ENCODE results near the gene UBE2L6. TPM values are rescaled to one million over a fixed set of nuclear protein-coding genes. Genes with fewer than 3 reads are reported as not detected.

The UBE2L6 gene
- total and polyA plus RNA-seq, 7 donors = 5.3 to 24.7 (median 9.9) TPM

DNA sequence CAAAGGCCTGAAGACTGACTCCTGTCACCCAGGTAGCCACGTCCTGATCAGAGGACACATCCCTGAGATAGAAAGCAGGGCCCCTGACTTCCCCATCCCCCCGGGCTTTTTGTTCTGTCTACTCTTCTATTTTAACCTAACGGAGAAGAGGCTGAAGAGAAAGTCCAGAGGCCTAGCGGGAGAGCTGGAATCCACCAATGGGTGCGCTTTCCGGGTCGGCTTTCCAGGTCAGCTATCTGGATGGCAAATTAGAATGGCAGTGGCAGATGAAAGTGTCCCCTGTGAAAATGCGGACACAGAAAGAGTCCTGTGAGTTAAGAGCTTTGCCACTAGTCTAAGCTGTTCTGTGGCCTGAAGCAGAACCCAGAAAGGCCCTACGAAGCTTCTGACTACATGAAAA is 16.9 kb upstream of the UBE2L6 start:
- Histone ChIP-seq H3K27me3 (ENCODE audit: insufficient read depth in 3 of 3, low read length in 2 of 3) (peaks cover 0 to 3% (median 0%) of the 10 kb centered on the region in 3 donors), H3K36me3 (ENCODE audit: insufficient read depth in 1 of 2, low read depth in 1 of 2) (no peaks in the 10 kb centered on the region), H3K4me1 (no peaks in the 10 kb centered on the region), H3K4me3 (no peak overlapping the region), H3K27ac (no peak overlapping the region), H3K9me3 (no peaks in the 10 kb centered on the region)
- WGBS, 3 donors = 78 to 83% (median 83%) methylated on average over 9 of the region's 9 CpGs
- ATAC-seq (no peak), DNase-seq (no peak)
- intact Hi-C loops (cut with DNase I) = no loop called here
- TF ChIP-seq, protein P1, sequence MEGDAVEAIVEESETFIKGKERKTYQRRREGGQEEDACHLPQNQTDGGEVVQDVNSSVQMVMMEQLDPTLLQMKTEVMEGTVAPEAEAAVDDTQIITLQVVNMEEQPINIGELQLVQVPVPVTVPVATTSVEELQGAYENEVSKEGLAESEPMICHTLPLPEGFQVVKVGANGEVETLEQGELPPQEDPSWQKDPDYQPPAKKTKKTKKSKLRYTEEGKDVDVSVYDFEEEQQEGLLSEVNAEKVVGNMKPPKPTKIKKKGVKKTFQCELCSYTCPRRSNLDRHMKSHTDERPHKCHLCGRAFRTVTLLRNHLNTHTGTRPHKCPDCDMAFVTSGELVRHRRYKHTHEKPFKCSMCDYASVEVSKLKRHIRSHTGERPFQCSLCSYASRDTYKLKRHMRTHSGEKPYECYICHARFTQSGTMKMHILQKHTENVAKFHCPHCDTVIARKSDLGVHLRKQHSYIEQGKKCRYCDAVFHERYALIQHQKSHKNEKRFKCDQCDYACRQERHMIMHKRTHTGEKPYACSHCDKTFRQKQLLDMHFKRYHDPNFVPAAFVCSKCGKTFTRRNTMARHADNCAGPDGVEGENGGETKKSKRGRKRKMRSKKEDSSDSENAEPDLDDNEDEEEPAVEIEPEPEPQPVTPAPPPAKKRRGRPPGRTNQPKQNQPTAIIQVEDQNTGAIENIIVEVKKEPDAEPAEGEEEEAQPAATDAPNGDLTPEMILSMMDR (IDR thresholded peaks at IDR 0.05) = no peak

DNA sequence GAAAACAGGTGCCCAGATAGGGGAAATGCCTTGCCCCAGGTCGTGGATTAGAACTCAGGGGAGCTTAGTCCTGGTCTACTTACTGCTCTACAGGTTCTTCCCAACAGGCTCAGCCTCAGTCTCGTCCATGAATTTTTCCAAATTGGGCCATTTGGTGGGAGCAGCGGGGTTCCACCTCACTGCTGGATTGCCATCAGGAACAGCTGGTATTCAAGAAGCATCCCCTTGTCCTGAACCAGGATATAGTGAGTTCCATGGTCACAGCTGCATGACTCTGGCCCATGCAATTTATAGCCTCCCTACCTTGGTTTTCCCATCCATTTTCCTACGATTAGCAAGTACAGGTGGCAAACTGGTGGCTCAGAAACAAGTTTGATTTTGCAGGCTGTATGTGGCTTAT is 6.6 kb upstream of the UBE2L6 start:
- Histone ChIP-seq H3K36me3 (ENCODE audit: insufficient read depth in 1 of 2, low read depth in 1 of 2) (no peaks in the 10 kb centered on the region), H3K4me3 (no peak overlapping the region), H3K27me3 (ENCODE audit: insufficient read depth in 3 of 3, low read length in 2 of 3) (peaks cover 0 to 9% (median 0%) of the 10 kb centered on the region in 3 donors), H3K27ac (no peak overlapping the region), H3K9me3 (no peaks in the 10 kb centered on the region), H3K4me1 (no peaks in the 10 kb centered on the region)
- TF ChIP-seq, protein P1 (IDR thresholded peaks at IDR 0.05) = no peak
- intact Hi-C loops (cut with DNase I) = no loop called here
- ATAC-seq (no peak), DNase-seq (no peak)
- 44 to 54% (median 49%) methylated on average over 4 of the region's 4 CpGs for WGBS, 3 donors

DNA sequence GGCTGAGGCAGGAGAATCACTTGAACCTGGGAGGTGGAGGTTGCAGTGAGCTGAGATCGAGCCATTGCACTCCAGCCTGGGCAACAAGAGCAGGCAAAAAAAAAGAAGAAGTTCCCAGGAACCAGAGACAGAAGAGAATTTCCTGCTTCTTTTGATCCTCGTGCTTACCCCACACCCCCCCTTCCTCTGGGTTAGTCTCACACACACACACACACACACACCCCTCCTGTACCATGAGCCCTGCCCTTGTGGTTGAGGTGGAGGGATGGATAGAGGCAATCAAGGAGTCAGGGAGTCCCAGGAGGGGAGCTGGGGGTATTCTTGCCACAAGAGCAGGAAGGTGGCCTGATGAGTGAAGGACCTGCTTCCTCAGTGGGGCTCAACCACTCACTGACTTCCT is 4.1 kb upstream of the UBE2L6 start:
- no peak overlapping the region for H3K27ac ChIP-seq
- ATAC-seq = no peak
- WGBS, 3 donors = 31 to 63% (median 56%) methylated on average over 1 to 2 of the region's 2 CpGs
- H3K36me3 ChIP-seq (ENCODE audit: insufficient read depth in 1 of 2, low read depth in 1 of 2) = no peaks in the 10 kb centered on the region
- TF ChIP-seq, protein P1 (IDR thresholded peaks at IDR 0.05) = no peak
- H3K4me3 ChIP-seq = no peak overlapping the region
- peaks cover 0 to 21% (median 0%) of the 10 kb centered on the region in 3 donors for H3K27me3 ChIP-seq (ENCODE audit: insufficient read depth in 3 of 3, low read length in 2 of 3)
- H3K4me1 ChIP-seq = no peaks in the 10 kb centered on the region
- DNase-seq = no peak
- H3K9me3 ChIP-seq = no peaks in the 10 kb centered on the region
- intact Hi-C loops (cut with DNase I) = no loop called here

DNA sequence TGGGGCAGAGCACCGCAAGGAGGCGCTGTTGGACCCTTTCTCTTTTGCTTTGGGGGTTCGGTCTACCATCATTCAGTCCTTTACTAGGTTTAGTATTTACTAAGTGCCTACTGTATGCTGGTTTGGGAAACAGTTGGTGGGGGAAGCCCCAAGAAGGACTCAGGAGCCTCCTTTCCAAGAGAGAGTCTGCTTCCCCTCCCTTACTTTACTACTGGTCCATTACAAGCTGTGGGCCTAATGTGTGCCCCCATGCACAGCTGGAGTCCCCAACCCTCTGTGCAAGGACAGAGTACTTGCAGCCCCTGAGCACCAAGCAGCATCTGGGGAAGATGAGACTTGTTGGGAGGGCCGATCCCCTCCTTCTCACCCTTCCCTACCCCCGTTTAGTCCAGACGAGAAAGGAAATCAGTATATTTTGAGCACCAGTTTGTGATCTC is 876 bp upstream of the UBE2L6 start:
- intact Hi-C loops (cut with DNase I) = loop anchor here (2.0 to 5.0 kb wide), 2 partner anchors 74 to 76 kb away; no protein-coding TSS in a partner anchor
- Histone ChIP-seq H3K36me3 (ENCODE audit: insufficient read depth in 1 of 2, low read depth in 1 of 2) (no peaks in the 10 kb centered on the region), H3K4me1 (peaks cover 6% of the 10 kb centered on the region), H3K27me3 (ENCODE audit: insufficient read depth in 3 of 3, low read length in 2 of 3) (peaks cover 0 to 21% (median 0%) of the 10 kb centered on the region in 3 donors), H3K9me3 (no peaks in the 10 kb centered on the region), H3K4me3 (peak overlapping the region; percentile 71), H3K27ac (peak overlapping the region; percentile 19)
- TF ChIP-seq, protein P1 (IDR thresholded peaks at IDR 0.05) = peak; percentile 73
- WGBS, 3 donors = 30 to 37% (median 32%) methylated on average over 6 of the region's 6 CpGs
- peak in 1 of 4 donors; percentile 12 for ATAC-seq
- DNase-seq = peak in 1 of 2 donors; percentile 82
